Neural cell (in vitro differentiated cells): ENCODE data around the gene PPM1H. TPM values are rescaled to one million over a fixed set of nuclear protein-coding genes. Genes with fewer than 3 reads are reported as not detected.

Experiments
- H2AFZ ChIP-seq: fragments of 200-600, 300-800 bp; sonication (generic), shearing (Covaris generic); 2 replicates; pipeline ENCODE4 v1.6.0; 2014; ENCODE audit warnings: low read depth, mild to moderate bottlenecking, antibody characterized with exemption, low read length, moderate library complexity
- H3F3A ChIP-seq: fragments of 200-600 bp; shearing (Covaris generic); 2 replicates; pipeline ENCODE4 v1.6.1; 2016; ENCODE audit warnings: mild to moderate bottlenecking, moderate library complexity, mixed read lengths, antibody characterized with exemption, low read length; ENCODE audit not compliant: insufficient read depth, poor library complexity, severe bottlenecking
- H3K27ac ChIP-seq: fragments of 200-600, 300-800 bp; sonication (generic), shearing (Covaris generic); 2 replicates; pipeline ENCODE4 v1.5.1; 2014; ENCODE audit warnings: mild to moderate bottlenecking, low read length, moderate library complexity
- H3K27me3 ChIP-seq: fragments of 300-800, 200-600 bp; sonication (generic), shearing (Covaris generic); 2 replicates; pipeline ENCODE4 v1.6.0; 2014; ENCODE audit warnings: mild to moderate bottlenecking, low read depth, low read length, moderate library complexity; ENCODE audit not compliant: insufficient read depth
- H3K36me3 ChIP-seq: fragments of 300-800, 200-600 bp; sonication (generic), shearing (Covaris generic); 2 replicates; pipeline ENCODE4 v1.5.1; 2014; ENCODE audit warnings: mild to moderate bottlenecking, antibody characterized with exemption, low read length, moderate library complexity; ENCODE audit not compliant: insufficient read depth
- H3K4me2 ChIP-seq: fragments of 300-800, 200-600 bp; sonication (generic), shearing (Covaris generic); 2 replicates; pipeline ENCODE4 v1.6.0; 2014; ENCODE audit warnings: mild to moderate bottlenecking, low read length
- H3K4me3 ChIP-seq: fragments of 300-800, 200-600 bp; sonication (generic), shearing (Covaris generic); 2 replicates; pipeline ENCODE4 v1.5.1; 2014; ENCODE audit warnings: mild to moderate bottlenecking, low read length, moderate library complexity
- H3K79me2 ChIP-seq: fragments of 200-600 bp; shearing (Covaris generic); replicated peaks from 2 replicates; pipeline ENCODE4 v1.6.0; 2014; ENCODE audit warnings: mild to moderate bottlenecking, low read length, moderate library complexity; ENCODE audit not compliant: insufficient read depth
- H3K9ac ChIP-seq: fragments of 300-800, 200-600 bp; sonication (generic), shearing (Covaris generic); 2 replicates; pipeline ENCODE4 v1.6.1; 2016; ENCODE audit warnings: mild to moderate bottlenecking, low read length, mixed read lengths
- H3K9me2 ChIP-seq: fragments of 200-600 bp; shearing (Covaris generic); 2 replicates; pipeline ENCODE4 v1.6.1; 2016; ENCODE audit warnings: mild to moderate bottlenecking, low read length, mixed read lengths; ENCODE audit not compliant: insufficient read depth
- H3K9me3 ChIP-seq: fragments of 200-600, 300-800 bp; sonication (generic), shearing (Covaris generic); 2 replicates; pipeline ENCODE4 v1.6.1; 2016; ENCODE audit warnings: mild to moderate bottlenecking, mixed run types, low read length, moderate library complexity, mixed read lengths
- H4K20me1 ChIP-seq: fragments of 200-600 bp; shearing (Covaris generic); 2 replicates; pipeline ENCODE4 v1.6.1; 2016; ENCODE audit warnings: mild to moderate bottlenecking, mixed run types; ENCODE audit not compliant: insufficient read depth
- CTCF ChIP-seq: fragments of 450-650 bp; IDR thresholded peaks from 2 replicates; pipeline ENCODE4 v1.5.1; 2014; ENCODE audit warnings: antibody characterized with exemption, mild to moderate bottlenecking, moderate library complexity; ENCODE audit not compliant: poor library complexity, severe bottlenecking
- EP300 ChIP-seq: fragments of 450-650 bp; conservative IDR thresholded peaks from 2 replicates; pipeline ENCODE4 v1.6.1; 2014; ENCODE audit warnings: antibody characterized with exemption, mild to moderate bottlenecking, moderate library complexity; ENCODE audit not compliant: poor library complexity, severe bottlenecking
- EZH2 ChIP-seq: fragments of 200-600, 300-800 bp; shearing (Covaris generic), sonication (generic); IDR thresholded peaks from 2 replicates; pipeline ENCODE4 v1.6.1; 2014; ENCODE audit warnings: antibody characterized with exemption, low read length, borderline replicate concordance, mild to moderate bottlenecking; ENCODE audit not compliant: insufficient read depth, poor library complexity, severe bottlenecking
- MXI1 ChIP-seq: fragments of 450-650 bp; conservative IDR thresholded peaks from 2 replicates; pipeline ENCODE4 v1.6.1; 2014; ENCODE audit warnings: antibody characterized with exemption, mild to moderate bottlenecking; ENCODE audit not compliant: poor library complexity, severe bottlenecking
- POLR2AphosphoS5 ChIP-seq: IDR thresholded peaks from 2 replicates; pipeline ENCODE4 v1.6.1; 2012
- RAD21 ChIP-seq: fragments of 450-650 bp; conservative IDR thresholded peaks from 2 replicates; pipeline ENCODE4 v1.6.1; 2014; ENCODE audit warnings: antibody characterized with exemption, mild to moderate bottlenecking, moderate library complexity
- REST ChIP-seq: IDR thresholded peaks from 2 replicates; pipeline ENCODE4 v1.6.1; 2012; ENCODE audit warnings: borderline replicate concordance
- SMC3 ChIP-seq: fragments of 450-650 bp; conservative IDR thresholded peaks from 2 replicates; pipeline ENCODE4 v1.6.1; 2014; ENCODE audit warnings: antibody characterized with exemption, mild to moderate bottlenecking, moderate library complexity; ENCODE audit not compliant: poor library complexity
- TAF1 ChIP-seq: IDR thresholded peaks from 2 replicates; pipeline ENCODE4 v1.6.1; 2012; ENCODE audit warnings: low read depth
- polyA plus RNA-seq: library from polyadenylated mRNA; depleted of rRNA; stranded (reverse); fragments of >200 nt; gene quantifications from 2 replicates; pipeline ENCODE4 v1.2.3, GENCODE V29; 2014

The PPM1H gene
- polyA plus RNA-seq, 1 donor from 2014 or later: 3.9 TPM

- Histone ChIP-seq H3K27ac (no peak overlapping the region), H3K36me3 (no peaks in the 10 kb centered on the region), H3K27me3 (no peaks in the 10 kb centered on the region), H3K9me3 (no peaks in the 10 kb centered on the region), H3K9ac (no peak overlapping the region), H3K79me2 (no peaks in the 10 kb centered on the region), H4K20me1 (no peaks in the 10 kb centered on the region), H3F3A (no peaks in the 10 kb centered on the region), H3K4me3 (no peak overlapping the region), H3K4me2 (no peak overlapping the region), H2AFZ (no peak overlapping the region), H3K9me2 (no peaks in the 10 kb centered on the region)
- TF ChIP-seq MXI1: no peak
- no peak for TF ChIP-seq SMC3
- no peak for TF ChIP-seq CTCF
- no peak for TF ChIP-seq EZH2
- no peak for TF ChIP-seq POLR2AphosphoS5
- no peak for TF ChIP-seq TAF1
- no peak for TF ChIP-seq REST
- TF ChIP-seq RAD21: no peak
- no peak for TF ChIP-seq EP300
Observed at GRCh38 chr12:62724285-62724684, 210.7 kb downstream of the PPM1H start.

DNA sequence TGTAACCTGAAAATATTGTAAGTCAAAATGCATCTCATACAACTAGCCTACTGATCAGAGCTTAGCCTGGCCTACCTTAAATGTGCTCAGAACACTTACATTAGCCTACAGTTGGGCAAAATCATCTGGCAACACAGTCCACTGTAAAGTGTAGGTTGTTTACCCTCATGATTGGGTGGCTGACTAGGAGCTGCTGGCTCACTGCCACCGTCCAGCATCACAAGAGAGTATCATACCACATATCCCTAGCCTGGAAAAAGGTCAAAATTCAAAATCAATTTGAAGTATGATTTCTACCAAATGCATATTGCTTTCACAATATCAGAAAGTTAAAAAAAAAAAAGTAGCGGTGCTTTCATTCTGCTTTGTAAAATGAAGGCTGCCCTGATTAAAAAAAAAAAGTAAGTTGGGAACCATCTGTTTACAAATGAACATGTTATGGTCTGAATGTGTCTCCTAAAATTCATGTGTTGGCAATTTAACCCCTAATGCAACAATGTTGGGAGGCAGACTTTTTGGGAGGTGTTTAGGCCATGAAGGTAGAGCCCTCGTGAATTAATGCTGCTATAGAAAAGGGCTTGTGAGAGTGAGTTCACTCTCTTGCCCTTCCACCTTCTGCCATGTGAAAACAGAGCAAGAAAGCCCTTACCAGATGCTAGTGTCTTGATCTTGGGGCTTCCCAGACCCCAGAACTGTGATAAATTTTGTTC lies 211.8 kb downstream of the PPM1H start:
- no peaks in the 10 kb centered on the region for H4K20me1 ChIP-seq
- H3K27ac ChIP-seq: no peak overlapping the region
- no peaks in the 10 kb centered on the region for H3F3A ChIP-seq
- no peaks in the 10 kb centered on the region for H3K36me3 ChIP-seq
- no peak overlapping the region for H3K4me3 ChIP-seq
- TF ChIP-seq EP300 (no peak), REST (no peak), CTCF (no peak), EZH2 (no peak)
- H3K79me2 ChIP-seq: no peaks in the 10 kb centered on the region
- no peak overlapping the region for H2AFZ ChIP-seq
- H3K9me3 ChIP-seq: no peaks in the 10 kb centered on the region
- no peaks in the 10 kb centered on the region for H3K27me3 ChIP-seq
- no peak overlapping the region for H3K9ac ChIP-seq
- H3K4me2 ChIP-seq: no peak overlapping the region
- H3K9me2 ChIP-seq: no peaks in the 10 kb centered on the region
